NT2/D1 (cell line): ENCODE data around the gene C1QTNF4.

Experiments
- SUZ12 ChIP-seq: IDR thresholded peaks from 2 replicates; pipeline ENCODE4 v1.6.1; 2011; ENCODE audit not compliant: insufficient read length, insufficient read depth; ENCODE audit errors: extremely low read depth
- YY1 ChIP-seq: IDR thresholded peaks from 2 replicates; pipeline ENCODE4 v1.6.1; 2011; ENCODE audit not compliant: insufficient read length, insufficient read depth
- ZNF274 ChIP-seq: IDR thresholded peaks from 2 replicates; pipeline ENCODE4 v1.6.1; 2011; ENCODE audit warnings: mild to moderate bottlenecking, low read depth, low read length

DNA sequence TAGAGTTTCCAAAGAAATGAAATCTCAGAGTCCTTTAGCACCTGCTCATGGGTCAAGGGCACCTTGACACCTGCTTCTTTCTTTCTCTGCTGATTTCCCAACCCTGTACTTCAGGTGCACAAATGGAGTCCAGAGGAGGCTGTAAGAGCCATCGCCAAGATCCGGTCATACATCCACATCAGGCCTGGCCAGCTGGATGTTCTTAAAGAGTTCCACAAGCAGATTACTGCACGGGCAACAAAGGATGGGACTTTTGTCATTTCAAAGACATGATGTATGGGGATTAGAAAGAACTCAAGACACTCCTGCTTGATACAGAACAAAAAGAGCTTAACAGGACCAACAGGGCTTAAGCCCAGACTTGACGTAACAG, 22.9 kb downstream of the C1QTNF4 start:
- no peak for TF ChIP-seq YY1
- no peak for TF ChIP-seq ZNF274
- TF ChIP-seq SUZ12 = no peak
